Keratinocyte (primary cell): Measurements from ENCODE around the gene PRAF2. TPM values are rescaled to one million over a fixed set of nuclear protein-coding genes. Genes with fewer than 3 reads are reported as not detected.

ENCODE experiments used
- DNase-seq: peaks from one replicate; pipeline ENCODE4 v3.0.0-alpha.2; 2011; ENCODE audit warnings: low read depth, missing footprints, low spot score
- FAIRE-seq: peaks from 2 replicates; lab custom pipeline; 2011; peaks lifted over from hg19 to GRCh38; lab: Jason Lieb, UNC
- H2AFZ ChIP-seq: 2 replicates; pipeline ENCODE4 v1.6.0; 2012; ENCODE audit warnings: low read length, control low read depth, inconsistent platforms; ENCODE audit not compliant: control insufficient read depth
- H3K27ac ChIP-seq: 2 replicates; pipeline ENCODE4 v1.5.1; 2011; ENCODE audit warnings: low read length; ENCODE audit not compliant: control insufficient read depth, insufficient read depth
- H3K27me3 ChIP-seq: 3 replicates; pipeline ENCODE4 v1.6.0; 2011; ENCODE audit warnings: low read length; ENCODE audit not compliant: control insufficient read depth, insufficient read depth; ENCODE audit errors: extremely low read depth
- H3K36me3 ChIP-seq, 2 experiments: 2 replicates in 1 of 2; 3 replicates in 1 of 2; pipeline ENCODE4 v1.5.1; 2011; ENCODE audit warnings: low read length in 2 of 2, mild to moderate bottlenecking in 1 of 2; ENCODE audit not compliant: control insufficient read depth in 2 of 2, insufficient read depth in 2 of 2; ENCODE audit errors: extremely low read depth in 1 of 2
- H3K4me1 ChIP-seq: 3 replicates; pipeline ENCODE4 v1.5.1; 2011; ENCODE audit warnings: low read length; ENCODE audit not compliant: control insufficient read depth, insufficient read depth; ENCODE audit errors: extremely low read depth
- H3K4me2 ChIP-seq: 3 replicates; pipeline ENCODE4 v1.6.0; 2011; ENCODE audit warnings: low read depth, low read length; ENCODE audit not compliant: control insufficient read depth, insufficient read depth; ENCODE audit errors: extremely low read depth
- H3K4me3 ChIP-seq, 3 experiments: fragments of 200-600 bp in 1 of 3; sonication (generic) in 1 of 3; 2 replicates in 2 of 3; 3 replicates in 1 of 3; pipeline ENCODE4 v1.5.1; 2011 to 2016; ENCODE audit warnings: low read length in 3 of 3, mild to moderate bottlenecking in 3 of 3, control low read depth in 2 of 3, inconsistent platforms in 1 of 3, low read depth in 1 of 3, mixed read lengths in 1 of 3, mixed run types in 1 of 3, moderate library complexity in 1 of 3; ENCODE audit not compliant: control insufficient read depth in 2 of 3, insufficient read depth in 2 of 3; ENCODE audit errors: extremely low read depth in 1 of 3
- H3K79me2 ChIP-seq: 2 replicates; pipeline ENCODE4 v1.6.0; 2012; ENCODE audit warnings: low read length; ENCODE audit not compliant: control insufficient read depth, insufficient read depth
- H3K9ac ChIP-seq: 3 replicates; pipeline ENCODE4 v1.6.0; 2011; ENCODE audit warnings: low read length; ENCODE audit not compliant: control insufficient read depth, insufficient read depth; ENCODE audit errors: extremely low read depth
- H3K9me1 ChIP-seq: 3 replicates; pipeline ENCODE4 v1.6.0; 2011; ENCODE audit warnings: low read length; ENCODE audit not compliant: control insufficient read depth, insufficient read depth; ENCODE audit errors: extremely low read depth
- H3K9me3 ChIP-seq: 2 replicates; pipeline ENCODE4 v1.5.1; 2012; ENCODE audit warnings: low read depth, low read length; ENCODE audit not compliant: control insufficient read depth
- H4K20me1 ChIP-seq: 3 replicates; pipeline ENCODE4 v1.6.0; 2011; ENCODE audit warnings: low read length; ENCODE audit not compliant: control insufficient read depth, insufficient read depth; ENCODE audit errors: extremely low read depth
- EZH2 ChIP-seq: IDR thresholded peaks from one replicate; pipeline ENCODE4 v1.6.1; 2012; ENCODE audit warnings: inconsistent platforms, mild to moderate bottlenecking, low read length, moderate library complexity
- dilution Hi-C: fragments of 300-500 bp; cut with MboI; formaldehyde crosslinking; loops from one replicate; pipeline ENCODE4 v1.7.0; 2020; ENCODE audit warnings: low sequenced_read_pairs; ENCODE audit not compliant: extremely low pct_ligation_motif_present
- polyA plus RNA-seq, 5 experiments: library from polyadenylated mRNA; depleted of rRNA in 3 of 5; stranded (reverse) in 3 of 5; stranded (forward) in 1 of 5; unstranded in 1 of 5; fragments of >200 nt; gene quantifications; 1 replicate in 1 of 5; 2 replicates in 3 of 5; 3 replicates in 1 of 5; pipeline versions ENCODE4 v1.2.1 to v1.2.3, GENCODE V29; 2011 to 2012; ENCODE audit warnings: missing spikeins in 2 of 5, low read depth in 1 of 5, low replicate concordance in 1 of 5
- TF ChIP-seq, protein P1 (sequence below), 3 experiments: IDR thresholded peaks in 1 of 3; conservative IDR thresholded peaks in 1 of 3; optimal IDR thresholded peaks in 1 of 3; 2 replicates in 2 of 3; 3 replicates in 1 of 3; pipeline versions ENCODE3 to v1.5.1; 2011; ENCODE audit warnings: low read length in 3 of 3, mild to moderate bottlenecking in 3 of 3, moderate library complexity in 2 of 3, control low read depth in 1 of 3, inconsistent platforms in 1 of 3; ENCODE audit not compliant: insufficient read depth in 2 of 3; ENCODE audit errors: extremely low read depth in 1 of 3

PRAF2 gene
- polyA plus RNA-seq, 1 donor (not counting 4 experiments of a cell fraction or from before 2014, with no cell fraction given), result 6.9 TPM

DNA sequence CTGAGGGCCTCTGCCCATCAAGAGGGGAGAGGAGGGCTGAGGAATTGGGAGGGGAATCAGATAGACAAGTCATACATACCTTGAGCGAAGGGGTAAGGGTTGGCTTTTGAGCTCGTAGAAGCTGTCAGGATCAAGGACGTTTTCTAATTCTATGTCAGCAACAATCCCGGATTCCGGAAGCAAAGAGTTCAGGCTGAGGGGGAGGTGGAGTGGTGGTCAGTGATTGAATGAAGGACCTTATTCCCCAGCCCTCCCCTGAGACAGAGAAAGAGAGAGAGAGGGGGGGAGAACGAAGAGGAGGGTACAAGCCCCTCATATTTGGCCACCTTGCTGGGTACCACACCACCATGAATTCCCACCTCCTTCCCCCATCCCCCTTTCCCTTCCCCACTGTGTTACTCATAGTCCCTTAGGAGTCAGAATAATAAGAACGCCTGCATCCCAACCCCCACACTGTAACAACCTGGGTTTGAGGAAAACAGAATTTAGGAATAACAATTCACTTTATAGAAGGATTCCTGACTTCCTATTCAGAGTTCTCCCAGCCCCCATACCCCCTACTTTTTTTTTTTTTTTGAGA lies 33.3 kb downstream of the PRAF2 start:
- Histone ChIP-seq H3K9me3 (no peaks in the 10 kb centered on the region), H3K27me3 (no peaks in the 10 kb centered on the region), H3K4me3 (peak overlapping the region; percentile 9 to 52 (median 39)), H3K4me2 (peak overlapping the region; percentile 77), H4K20me1 (no peaks in the 10 kb centered on the region), H3K27ac (peak overlapping the region; percentile 70), H3K36me3 (peaks cover 4 to 26% of the 10 kb centered on the region in 2 experiments), H3K9ac (peak overlapping the region; percentile 44), H3K79me2 (peaks cover 27% of the 10 kb centered on the region), H2AFZ (no peak overlapping the region), H3K4me1 (peaks cover 20% of the 10 kb centered on the region), H3K9me1 (no peaks in the 10 kb centered on the region)
- dilution Hi-C loops, result no loop called here
- no peak for DNase-seq
- FAIRE-seq, result no peak
- no peak for TF ChIP-seq EZH2
- TF ChIP-seq, protein P1, sequence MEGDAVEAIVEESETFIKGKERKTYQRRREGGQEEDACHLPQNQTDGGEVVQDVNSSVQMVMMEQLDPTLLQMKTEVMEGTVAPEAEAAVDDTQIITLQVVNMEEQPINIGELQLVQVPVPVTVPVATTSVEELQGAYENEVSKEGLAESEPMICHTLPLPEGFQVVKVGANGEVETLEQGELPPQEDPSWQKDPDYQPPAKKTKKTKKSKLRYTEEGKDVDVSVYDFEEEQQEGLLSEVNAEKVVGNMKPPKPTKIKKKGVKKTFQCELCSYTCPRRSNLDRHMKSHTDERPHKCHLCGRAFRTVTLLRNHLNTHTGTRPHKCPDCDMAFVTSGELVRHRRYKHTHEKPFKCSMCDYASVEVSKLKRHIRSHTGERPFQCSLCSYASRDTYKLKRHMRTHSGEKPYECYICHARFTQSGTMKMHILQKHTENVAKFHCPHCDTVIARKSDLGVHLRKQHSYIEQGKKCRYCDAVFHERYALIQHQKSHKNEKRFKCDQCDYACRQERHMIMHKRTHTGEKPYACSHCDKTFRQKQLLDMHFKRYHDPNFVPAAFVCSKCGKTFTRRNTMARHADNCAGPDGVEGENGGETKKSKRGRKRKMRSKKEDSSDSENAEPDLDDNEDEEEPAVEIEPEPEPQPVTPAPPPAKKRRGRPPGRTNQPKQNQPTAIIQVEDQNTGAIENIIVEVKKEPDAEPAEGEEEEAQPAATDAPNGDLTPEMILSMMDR (optimal IDR thresholded peaks at IDR 0.05 in 1 of 3, IDR thresholded peaks at IDR 0.05 in 1 of 3, conservative IDR thresholded peaks at IDR 0.05 in 1 of 3; ENCODE audit: extremely low read depth in 1 of 3, insufficient read depth in 2 of 3, low read length in 3 of 3), result no peak

DNA sequence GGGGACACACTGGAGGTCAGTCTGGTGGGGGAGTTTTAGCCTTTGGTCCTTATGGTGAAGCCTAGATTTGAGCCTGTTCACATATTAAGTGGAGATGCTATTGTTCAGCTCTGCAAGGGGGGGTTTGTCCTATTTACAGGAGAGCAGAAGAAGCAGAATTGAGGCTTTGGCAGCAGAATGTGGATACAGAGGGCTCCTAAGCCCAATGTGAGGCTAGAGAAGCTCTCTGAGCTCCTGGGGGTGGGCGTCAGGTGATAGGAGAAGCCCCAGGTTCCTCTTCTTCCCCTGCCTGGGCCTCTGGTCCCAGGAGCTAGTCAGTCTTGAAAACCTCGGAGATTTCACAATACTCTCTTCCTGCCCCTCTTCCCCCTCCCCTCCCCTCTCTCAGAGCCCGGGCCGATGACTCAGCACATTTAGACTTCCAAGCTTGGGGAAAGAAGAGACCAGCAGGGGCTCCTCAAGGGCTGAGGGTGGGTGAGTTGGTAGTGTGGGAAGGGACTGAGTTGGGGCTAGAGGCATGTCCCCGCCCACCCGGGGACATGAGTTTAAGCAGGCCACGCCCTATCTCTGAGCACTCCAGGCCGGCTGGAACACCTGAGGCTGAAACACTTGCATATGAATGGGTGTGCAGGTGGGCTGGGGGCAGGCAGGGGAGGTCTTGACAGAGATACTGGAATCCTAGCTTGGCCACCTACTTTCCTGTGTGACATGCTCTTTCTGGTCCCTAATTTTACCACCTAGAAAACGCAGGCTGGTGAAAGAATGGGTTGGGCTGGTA lies 34.0 kb downstream of the PRAF2 start:
- peak; percentile 17 for FAIRE-seq

More for the DNA sequence above, 34.0 kb downstream of the PRAF2 start:
- dilution Hi-C loops, result no loop called here
- Histone ChIP-seq H3K9me1 (no peaks in the 10 kb centered on the region), H3K27ac (peak overlapping the region; percentile 70), H4K20me1 (no peaks in the 10 kb centered on the region), H3K79me2 (peaks cover 27% of the 10 kb centered on the region), H3K36me3 (peaks cover 4 to 26% of the 10 kb centered on the region in 2 experiments), H3K27me3 (no peaks in the 10 kb centered on the region), H3K9ac (peak overlapping the region; percentile 44), H3K4me2 (peak overlapping the region; percentile 77), H3K4me1 (peaks cover 20% of the 10 kb centered on the region), H3K4me3 (peak overlapping the region; percentile 9 to 52 (median 39)), H3K9me3 (no peaks in the 10 kb centered on the region), H2AFZ (no peak overlapping the region)
- no peak for TF ChIP-seq EZH2
- TF ChIP-seq, protein P1 (optimal IDR thresholded peaks at IDR 0.05 in 1 of 3, IDR thresholded peaks at IDR 0.05 in 1 of 3, conservative IDR thresholded peaks at IDR 0.05 in 1 of 3; ENCODE audit: extremely low read depth in 1 of 3, insufficient read depth in 2 of 3, low read length in 3 of 3), result peak in 1 of 3 experiments; percentile 6
- DNase-seq, result peak; percentile 66
